ENCODE results near the gene PPARD.
"Not testable (repeated sequence)": the region's sequence is repeated elsewhere in the genome, so short reads cannot be mapped to it uniquely, and the experiment has no call there.

Gene PPARD

GRCh38 chr6:35425284-35425683, 82.9 kb downstream of the PPARD start:
- Mint-ChIP-seq H3K9me3 (peaks cover 8 to 20% of the 10 kb centered on the region in 2 donors), H3K27me3 (no peaks in the 10 kb centered on the region), H3K4me1 (no peaks in the 10 kb centered on the region), H3K4me3 (no peak overlapping the region), H3K27ac (no peak overlapping the region)
- DNase-seq (no peak), ATAC-seq (no peak)

- H3K27me3 Mint-ChIP-seq: no peaks in the 10 kb centered on the region
- ATAC-seq (no peak), DNase-seq (no peak)
- H3K9me3 Mint-ChIP-seq: peaks cover 8 to 20% of the 10 kb centered on the region in 2 donors
- H3K4me3 Mint-ChIP-seq: no peak overlapping the region
- peak overlapping the region in 1 of 2 donors; percentile 64 for H3K27ac Mint-ChIP-seq
- H3K4me1 Mint-ChIP-seq: no peaks in the 10 kb centered on the region
Measured at GRCh38 chr6:35426074-35426473, 83.7 kb downstream of the PPARD start.

- ATAC-seq: no peak
- Mint-ChIP-seq H3K4me1 (no peaks in the 10 kb centered on the region), H3K4me3 (no peak overlapping the region), H3K9me3 (peaks cover 8 to 20% of the 10 kb centered on the region in 2 donors), H3K27me3 (no peaks in the 10 kb centered on the region), H3K27ac (no peak overlapping the region)
- DNase-seq: no peak
Measured at GRCh38 chr6:35427435-35427834, 85.1 kb downstream of the PPARD start.

GRCh38 chr6:35427851-35428321, 85.5 kb downstream of the PPARD start:
- Mint-ChIP-seq H3K27me3 (no peaks in the 10 kb centered on the region), H3K4me1 (no peaks in the 10 kb centered on the region), H3K9me3 (peaks cover 8 to 20% of the 10 kb centered on the region in 2 donors), H3K4me3 (no peak overlapping the region), H3K27ac (no peak overlapping the region)
- DNase-seq (no peak), ATAC-seq (no peak)

GRCh38 chr6:35428421-35429149, 86.2 kb downstream of the PPARD start:
- Mint-ChIP-seq H3K4me1 (no peaks in the 10 kb centered on the region), H3K4me3 (no peak overlapping the region)
- ATAC-seq: no peak

GRCh38 chr6:35429463-35429862, 87.1 kb downstream of the PPARD start:
- Mint-ChIP-seq H3K27ac (no peak overlapping the region), H3K27me3 (no peaks in the 10 kb centered on the region), H3K4me1 (no peaks in the 10 kb centered on the region), H3K4me3 (no peak overlapping the region), H3K9me3 (peaks cover 8 to 20% of the 10 kb centered on the region in 2 donors)
- DNase-seq (no peak), ATAC-seq (no peak)

More at GRCh38 chr6:35428421-35429149, 86.2 kb downstream of the PPARD start:
- H3K27me3 Mint-ChIP-seq: no peaks in the 10 kb centered on the region
- H3K27ac Mint-ChIP-seq: no peak overlapping the region
- no peak for DNase-seq
- peaks cover 8 to 20% of the 10 kb centered on the region in 2 donors for H3K9me3 Mint-ChIP-seq

GRCh38 chr6:35432291-35432690, 89.9 kb downstream of the PPARD start:
- no peaks in the 10 kb centered on the region for H3K4me1 Mint-ChIP-seq
- no peaks in the 10 kb centered on the region for H3K27me3 Mint-ChIP-seq
- no peak overlapping the region for H3K4me3 Mint-ChIP-seq
- H3K27ac Mint-ChIP-seq: no peak overlapping the region
- DNase-seq (no peak), ATAC-seq (no peak)
- H3K9me3 Mint-ChIP-seq: peaks cover 8 to 20% of the 10 kb centered on the region in 2 donors

GRCh38 chr6:35432702-35433101, 90.3 kb downstream of the PPARD start:
- not testable (repeated sequence) for H3K4me1 Mint-ChIP-seq, ATAC-seq, H3K4me3 Mint-ChIP-seq, H3K27me3 Mint-ChIP-seq, DNase-seq
- Mint-ChIP-seq H3K9me3 (peaks cover 8 to 20% of the 10 kb centered on the region in 2 donors), H3K27ac (peak overlapping the region in 1 of 2 donors; percentile 19)

- no peaks in the 10 kb centered on the region for H3K4me1 Mint-ChIP-seq
- no peaks in the 10 kb centered on the region for H3K27me3 Mint-ChIP-seq
- H3K27ac Mint-ChIP-seq: no peak overlapping the region
- DNase-seq (no peak), ATAC-seq (no peak)
- H3K9me3 Mint-ChIP-seq: no peaks in the 10 kb centered on the region
- H3K4me3 Mint-ChIP-seq: no peak overlapping the region
Measured at GRCh38 chr6:35435074-35435837, 92.9 kb downstream of the PPARD start.

- ATAC-seq: no peak
- H3K27ac Mint-ChIP-seq: peak overlapping the region in 1 of 2 donors; percentile 13
Measured at GRCh38 chr6:35436071-35436857, 93.9 kb downstream of the PPARD start.

GRCh38 chr6:35438378-35439065, 96.2 kb downstream of the PPARD start:
- not testable (repeated sequence) for H3K4me3 Mint-ChIP-seq, DNase-seq, H3K9me3 Mint-ChIP-seq, H3K4me1 Mint-ChIP-seq, ATAC-seq, H3K27me3 Mint-ChIP-seq
- peak overlapping the region in 1 of 2 donors; percentile 27 for H3K27ac Mint-ChIP-seq

More at GRCh38 chr6:35436071-35436857, 93.9 kb downstream of the PPARD start:
- H3K27me3 Mint-ChIP-seq: no peaks in the 10 kb centered on the region
- no peaks in the 10 kb centered on the region for H3K4me1 Mint-ChIP-seq
- no peak overlapping the region for H3K4me3 Mint-ChIP-seq
- no peaks in the 10 kb centered on the region for H3K9me3 Mint-ChIP-seq
- no peak for DNase-seq

GRCh38 chr6:35439308-35439707, 97.0 kb downstream of the PPARD start:
- H3K4me3 Mint-ChIP-seq: no peak overlapping the region
- H3K9me3 Mint-ChIP-seq: no peaks in the 10 kb centered on the region
- DNase-seq: no peak
- H3K27me3 Mint-ChIP-seq: no peaks in the 10 kb centered on the region
- peak overlapping the region in 1 of 2 donors; percentile 10 for H3K27ac Mint-ChIP-seq
- H3K4me1 Mint-ChIP-seq: no peaks in the 10 kb centered on the region
- ATAC-seq: no peak

GRCh38 chr6:35441205-35441604, 98.8 kb downstream of the PPARD start:
- no peak overlapping the region for H3K4me3 Mint-ChIP-seq

GRCh38 chr6:35441642-35442041, 99.3 kb downstream of the PPARD start:
- Mint-ChIP-seq H3K27ac (no peak overlapping the region), H3K4me3 (no peak overlapping the region), H3K9me3 (no peaks in the 10 kb centered on the region), H3K4me1 (peaks cover 11% of the 10 kb centered on the region), H3K27me3 (no peaks in the 10 kb centered on the region)
- no peak for ATAC-seq
- DNase-seq: no peak

More at GRCh38 chr6:35441205-35441604, 98.8 kb downstream of the PPARD start:
- Mint-ChIP-seq H3K4me1 (peaks cover 10% of the 10 kb centered on the region), H3K27me3 (no peaks in the 10 kb centered on the region), H3K9me3 (no peaks in the 10 kb centered on the region), H3K27ac (no peak overlapping the region)
- DNase-seq: no peak
- ATAC-seq: no peak

GRCh38 chr6:35442693-35443092, 100.3 kb downstream of the PPARD start:
- H3K4me1 Mint-ChIP-seq: peaks cover 11% of the 10 kb centered on the region
- ATAC-seq: no peak
- no peak overlapping the region for H3K27ac Mint-ChIP-seq
- H3K27me3 Mint-ChIP-seq: no peaks in the 10 kb centered on the region
- H3K4me3 Mint-ChIP-seq: no peak overlapping the region
- H3K9me3 Mint-ChIP-seq: no peaks in the 10 kb centered on the region
- no peak for DNase-seq
